Sciatic nerve (tissue), 2 donors: Measurements from ENCODE around the gene TENM3. TPM values are rescaled to one million over a fixed set of nuclear protein-coding genes. Genes with fewer than 3 reads are reported as not detected.

Source experiments
- ATAC-seq: fragments of 200-7000 bp; cut with Tn5 transposase; one replicate; pipeline ENCODE4 v1.9.1; 2020; ENCODE audit warnings: mild to moderate bottlenecking, moderate library complexity
- DNase-seq: peaks from one replicate; pipeline ENCODE4 v3.0.0-alpha.2; 2020; ENCODE audit warnings: low spot score
- intact Hi-C: fragments of 100-400 bp; cut with DNase I; formaldehyde crosslinking; loops from one replicate; pipeline ENCODE4 v1.14.2; 2022
- total RNA-seq: library from RNA; stranded (reverse); fragmentation: NEBNext Ultra II Directional; extraction: Animal tissue kit (Norgen Biotek cat#: 25700); gene quantifications from one replicate; pipeline ENCODE4 v1.2.1, GENCODE V29; 2021
- donor health status: DM: no; HTN: no; CAD: no.
- donor health status: DM: no; HTN: no; CAD: no.

Gene TENM3
- total RNA-seq, 1 donor from 2014 or later = 38.2 TPM

- ATAC-seq (no peak), DNase-seq (no peak)
- intact Hi-C loops = no loop called here
These were observed 599.0 kb downstream of the TENM3 start for GRCh38 chr4:182842104-182842600.

- no peak for DNase-seq
- intact Hi-C loops = no loop called here
- no peak for ATAC-seq
These were observed 599.7 kb downstream of the TENM3 start for GRCh38 chr4:182842759-182843390.

- intact Hi-C loops = no loop called here
- DNase-seq (no peak), ATAC-seq (no peak)
These were observed 600.7 kb downstream of the TENM3 start for GRCh38 chr4:182843808-182844325.

GRCh38 chr4:182845618-182846017 lies 602.4 kb downstream of the TENM3 start:
- intact Hi-C loops = no loop called here
- DNase-seq = no peak

GRCh38 chr4:182846036-182846435 lies 602.8 kb downstream of the TENM3 start:
- intact Hi-C loops = no loop called here
- ATAC-seq = no peak
- DNase-seq = no peak

More at GRCh38 chr4:182845618-182846017, 602.4 kb downstream of the TENM3 start:
- no peak for ATAC-seq

GRCh38 chr4:182847576-182848450 lies 604.6 kb downstream of the TENM3 start:
- DNase-seq = no peak
- intact Hi-C loops = no loop called here

GRCh38 chr4:182848685-182849084 lies 605.5 kb downstream of the TENM3 start:
- intact Hi-C loops = no loop called here

More at GRCh38 chr4:182847576-182848450, 604.6 kb downstream of the TENM3 start:
- ATAC-seq = no peak

More at GRCh38 chr4:182848685-182849084, 605.5 kb downstream of the TENM3 start:
- DNase-seq = no peak
- ATAC-seq = no peak
